Neuronal stem cell (in vitro differentiated cells): ENCODE data around the gene KIF13A.
"Not testable (repeated sequence)": the region's sequence is repeated elsewhere in the genome, so short reads cannot be mapped to it uniquely, and the experiment has no call there.

Experiments
- DNase-seq: peaks from one replicate; pipeline ENCODE4 v3.0.0-alpha.2; 2013; ENCODE audit warnings: low spot score
- H2AFZ ChIP-seq: one replicate; pipeline ENCODE4 v1.6.1; 2013; ENCODE audit warnings: mild to moderate bottlenecking, low read length, inconsistent platforms
- H2AK5ac ChIP-seq: 2 replicates; pipeline ENCODE4 v1.6.1; 2013; ENCODE audit warnings: low read depth, mild to moderate bottlenecking, inconsistent platforms, low read length, moderate library complexity, mixed read lengths
- H2BK120ac ChIP-seq: 2 replicates; pipeline ENCODE4 v1.6.1; 2013; ENCODE audit warnings: low read depth, mild to moderate bottlenecking, inconsistent platforms, low read length, moderate library complexity, mixed read lengths
- H2BK12ac ChIP-seq: one replicate; pipeline ENCODE4 v1.6.1; 2013; ENCODE audit warnings: low read length, inconsistent platforms
- H2BK15ac ChIP-seq: 2 replicates; pipeline ENCODE4 v1.6.1; 2013; ENCODE audit warnings: mild to moderate bottlenecking, low read length, inconsistent platforms, mixed read lengths
- H2BK5ac ChIP-seq: one replicate; pipeline ENCODE4 v1.6.1; 2013; ENCODE audit warnings: inconsistent platforms, mild to moderate bottlenecking, low read length, moderate library complexity
- H3K14ac ChIP-seq: one replicate; pipeline ENCODE4 v1.6.1; 2013; ENCODE audit warnings: low read length, inconsistent platforms
- H3K18ac ChIP-seq: 2 replicates; pipeline ENCODE4 v1.6.1; 2013; ENCODE audit warnings: low read length, inconsistent platforms
- H3K23ac ChIP-seq: 2 replicates; pipeline ENCODE4 v1.6.1; 2013; ENCODE audit warnings: low read depth, mild to moderate bottlenecking, mixed read lengths, low read length, inconsistent platforms; ENCODE audit not compliant: poor library complexity
- H3K27ac ChIP-seq: replicated peaks from 3 replicates; pipeline ENCODE4 v1.5.1; 2013; ENCODE audit warnings: low read length, inconsistent platforms
- H3K27me3 ChIP-seq, 3 experiments: 2 replicates each; pipeline ENCODE4 v1.6.1; 2013; ENCODE audit warnings: low read length in 3 of 3, mild to moderate bottlenecking in 2 of 3, inconsistent platforms in 1 of 3, low read depth in 1 of 3, mixed read lengths in 1 of 3, moderate library complexity in 1 of 3; ENCODE audit not compliant: control insufficient read depth in 3 of 3, insufficient read depth in 3 of 3
- H3K36me3 ChIP-seq, 2 donors: replicated peaks in 1 of 2; 2 replicates each; pipeline ENCODE4 v1.6.1; 2013; ENCODE audit warnings: low read length in 2 of 2; ENCODE audit not compliant: control insufficient read depth in 2 of 2, insufficient read depth in 2 of 2
- H3K4ac ChIP-seq: 2 replicates; pipeline ENCODE4 v1.6.1; 2013; ENCODE audit warnings: inconsistent platforms, mild to moderate bottlenecking, low read length, moderate library complexity
- H3K4me1 ChIP-seq, 2 donors: 1 replicate in 1 of 2; 2 replicates in 1 of 2; pipeline ENCODE4 v1.6.1; 2013; ENCODE audit warnings: low read length in 2 of 2, low read depth in 1 of 2; ENCODE audit not compliant: control insufficient read depth in 2 of 2, insufficient read depth in 1 of 2
- H3K4me2 ChIP-seq: one replicate; pipeline ENCODE4 v1.6.1; 2013; ENCODE audit warnings: mild to moderate bottlenecking, low read length, inconsistent platforms; ENCODE audit not compliant: insufficient read depth, poor library complexity, severe bottlenecking
- H3K4me3 ChIP-seq, 2 donors: 2 replicates each; pipeline ENCODE4 v1.5.1; 2013; ENCODE audit warnings: low read length in 2 of 2, mild to moderate bottlenecking in 2 of 2, inconsistent platforms in 1 of 2, moderate library complexity in 1 of 2
- H3K79me1 ChIP-seq: one replicate; pipeline ENCODE4 v1.6.1; 2013; ENCODE audit warnings: low read depth, mild to moderate bottlenecking, inconsistent platforms, low read length, moderate library complexity
- H3K9ac ChIP-seq: one replicate; pipeline ENCODE4 v1.6.1; 2013; ENCODE audit warnings: mild to moderate bottlenecking, low read depth, low read length, inconsistent platforms; ENCODE audit not compliant: poor library complexity
- H3K9me3 ChIP-seq, 2 donors: replicated peaks in 1 of 2; 2 replicates each; pipeline versions ENCODE3 to v1.6.1; 2013; ENCODE audit warnings: low read length in 2 of 2, mild to moderate bottlenecking in 2 of 2, inconsistent platforms in 1 of 2, low read depth in 1 of 2, mixed read lengths in 1 of 2, moderate library complexity in 1 of 2; ENCODE audit not compliant: control insufficient read depth in 2 of 2, insufficient read depth in 1 of 2
- H4K8ac ChIP-seq: one replicate; pipeline ENCODE4 v1.6.1; 2013; ENCODE audit warnings: low read depth, mild to moderate bottlenecking, inconsistent platforms, low read length, moderate library complexity
- H4K91ac ChIP-seq: one replicate; pipeline ENCODE4 v1.6.1; 2013; ENCODE audit warnings: low read length, low read depth, mild to moderate bottlenecking, inconsistent platforms; ENCODE audit not compliant: poor library complexity
- WGBS, 2 donors: extraction: QIAGEN DNeasy Blood & Tissue Kit; methylation state at CpG; one replicate each; pipeline ENCODE4 v1.1.7; 2013; ENCODE audit warnings: missing lambda C conversion rate in 2 of 2, mixed read lengths in 1 of 2; ENCODE audit not compliant: insufficient read length in 2 of 2, insufficient replicate concordance in 1 of 2; ENCODE audit errors: extremely low coverage in 2 of 2; 5-methylcytosine and 5-hydroxymethylcytosine counted together

The KIF13A gene

DNA sequence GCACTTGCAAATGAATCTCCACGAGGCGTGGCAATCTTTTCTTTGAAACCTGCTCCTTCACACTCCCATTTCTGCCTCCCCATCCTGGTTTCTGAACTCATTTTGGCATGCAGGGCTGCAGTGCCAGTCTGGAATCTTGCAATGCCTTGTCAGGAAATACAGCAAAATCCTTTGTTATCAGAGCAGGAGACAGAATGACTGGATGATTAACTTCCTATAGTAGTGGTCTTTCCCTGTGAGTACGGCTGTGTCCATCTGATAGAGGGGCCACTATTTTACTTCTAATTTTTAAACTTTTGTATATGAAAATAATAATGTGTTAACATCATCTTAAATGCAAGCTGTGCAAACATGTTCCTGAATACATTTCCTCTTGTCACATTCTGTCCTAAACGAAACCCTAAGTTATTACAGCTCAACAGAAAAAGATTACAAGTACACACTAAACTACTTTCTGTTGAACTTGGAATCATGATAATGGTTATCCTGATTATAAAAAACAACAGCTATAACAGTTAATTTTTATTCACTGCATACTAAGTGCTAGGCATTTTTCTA lies 140.2 kb downstream of the KIF13A start:
- Histone ChIP-seq H2BK15ac (no peak overlapping the region), H3K9me3 (no peaks in the 10 kb centered on the region), H3K36me3 (peaks cover 2 to 50% of the 10 kb centered on the region in 2 donors), H3K79me1 (no peaks in the 10 kb centered on the region), H3K23ac (no peak overlapping the region), H3K9ac (no peak overlapping the region), H3K4me2 (no peak overlapping the region), H3K27me3 (no peaks in the 10 kb centered on the region), H3K14ac (no peak overlapping the region), H3K4me3 (no peak overlapping the region), H3K4me1 (no peaks in the 10 kb centered on the region), H3K18ac (no peak overlapping the region), H2AFZ (no peak overlapping the region), H4K8ac (no peak overlapping the region), H2BK120ac (no peak overlapping the region), H2BK5ac (no peak overlapping the region), H2AK5ac (no peak overlapping the region), H3K4ac (no peak overlapping the region), H2BK12ac (no peak overlapping the region), H3K27ac (no peak overlapping the region), H4K91ac (no peak overlapping the region)
- WGBS, 2 donors = no CpG with 5 or more reads among the region's 4 CpGs
- no peak for DNase-seq

DNA sequence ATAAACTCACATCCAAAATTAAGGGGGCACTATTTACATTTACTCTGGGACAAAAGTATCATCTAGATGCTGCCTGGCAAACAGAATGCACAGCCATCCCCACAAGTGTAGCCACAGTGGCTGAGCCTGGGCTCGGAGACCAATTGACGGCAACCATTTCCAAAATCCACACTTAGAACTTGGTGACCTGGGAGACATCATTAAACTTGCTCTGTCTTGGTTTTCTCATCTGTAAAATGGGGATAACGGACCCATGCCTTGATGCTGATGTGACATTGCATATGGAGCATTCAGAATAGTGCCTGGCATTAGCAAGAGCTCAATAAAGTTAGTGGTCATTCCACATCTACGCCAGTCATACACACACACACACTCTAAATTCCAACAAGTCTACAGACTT lies 140.7 kb downstream of the KIF13A start:
- Histone ChIP-seq H2BK15ac (no peak overlapping the region), H3K36me3 (peaks cover 2 to 50% of the 10 kb centered on the region in 2 donors), H3K4me3 (no peak overlapping the region), H3K79me1 (no peaks in the 10 kb centered on the region), H3K9ac (no peak overlapping the region), H2BK5ac (no peak overlapping the region), H3K23ac (no peak overlapping the region), H3K14ac (no peak overlapping the region), H3K4me2 (no peak overlapping the region), H2BK12ac (no peak overlapping the region), H4K91ac (no peak overlapping the region), H3K4me1 (no peaks in the 10 kb centered on the region), H3K9me3 (no peaks in the 10 kb centered on the region), H4K8ac (no peak overlapping the region), H3K18ac (no peak overlapping the region), H3K27ac (no peak overlapping the region), H2AK5ac (no peak overlapping the region), H2BK120ac (no peak overlapping the region), H3K4ac (no peak overlapping the region), H2AFZ (no peak overlapping the region), H3K27me3 (no peaks in the 10 kb centered on the region)
- DNase-seq = no peak
- no CpG with 5 or more reads among the region's 4 CpGs for WGBS, 2 donors

- Histone ChIP-seq H3K4me3 (no peak overlapping the region), H2AK5ac (no peak overlapping the region), H4K8ac (no peak overlapping the region), H4K91ac (no peak overlapping the region), H3K36me3 (peaks cover 2 to 41% of the 10 kb centered on the region in 2 donors), H2BK12ac (no peak overlapping the region), H3K23ac (no peak overlapping the region), H3K9me3 (no peaks in the 10 kb centered on the region), H3K14ac (no peak overlapping the region), H3K27me3 (no peaks in the 10 kb centered on the region), H2BK15ac (no peak overlapping the region), H2BK5ac (no peak overlapping the region), H3K4ac (no peak overlapping the region), H2AFZ (no peak overlapping the region), H3K9ac (no peak overlapping the region), H2BK120ac (no peak overlapping the region), H3K27ac (no peak overlapping the region), H3K4me1 (no peaks in the 10 kb centered on the region), H3K79me1 (no peaks in the 10 kb centered on the region), H3K4me2 (no peak overlapping the region), H3K18ac (no peak overlapping the region)
- no CpG with 5 or more reads among the region's 4 CpGs for WGBS, 2 donors
- DNase-seq = no peak
These were observed 141.8 kb downstream of the KIF13A start for GRCh38 chr6:17845598-17845997.

DNA sequence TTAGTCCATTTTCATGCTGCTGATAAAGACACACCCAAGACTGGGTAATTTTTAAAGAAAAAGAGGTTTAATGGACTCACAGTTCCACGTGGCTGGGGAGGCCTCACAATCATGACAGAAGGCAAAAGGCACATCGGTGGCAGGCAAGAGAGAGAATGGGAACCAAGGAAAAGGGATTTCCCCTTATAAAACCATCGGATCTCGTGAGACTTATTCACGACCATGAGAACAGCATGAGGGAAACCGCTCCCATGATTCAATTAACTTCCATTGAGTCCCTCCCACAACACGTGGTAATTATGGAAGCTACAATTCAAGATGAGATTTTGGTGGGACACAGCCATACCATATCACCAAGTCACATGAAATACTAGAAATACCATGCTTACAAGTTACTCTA lies 142.5 kb downstream of the KIF13A start:
- H3K9me3 ChIP-seq, H3K79me1 ChIP-seq, H2AFZ ChIP-seq, H3K4me2 ChIP-seq, H3K27me3 ChIP-seq, H4K8ac ChIP-seq, H2BK15ac ChIP-seq, H4K91ac ChIP-seq, H3K9ac ChIP-seq, H2BK120ac ChIP-seq, H3K18ac ChIP-seq, H2BK5ac ChIP-seq, H3K4ac ChIP-seq, H3K14ac ChIP-seq, H3K23ac ChIP-seq, DNase-seq, H2AK5ac ChIP-seq, H3K4me1 ChIP-seq, H2BK12ac ChIP-seq, H3K4me3 ChIP-seq, H3K27ac ChIP-seq: not testable (repeated sequence)
- H3K36me3 ChIP-seq = peaks cover 0 to 36% of the 10 kb centered on the region in 2 donors
- no CpG with 5 or more reads among the region's 7 CpGs for WGBS, 2 donors
